ENCODE results near the gene PCDH15.

Gene PCDH15

DNA sequence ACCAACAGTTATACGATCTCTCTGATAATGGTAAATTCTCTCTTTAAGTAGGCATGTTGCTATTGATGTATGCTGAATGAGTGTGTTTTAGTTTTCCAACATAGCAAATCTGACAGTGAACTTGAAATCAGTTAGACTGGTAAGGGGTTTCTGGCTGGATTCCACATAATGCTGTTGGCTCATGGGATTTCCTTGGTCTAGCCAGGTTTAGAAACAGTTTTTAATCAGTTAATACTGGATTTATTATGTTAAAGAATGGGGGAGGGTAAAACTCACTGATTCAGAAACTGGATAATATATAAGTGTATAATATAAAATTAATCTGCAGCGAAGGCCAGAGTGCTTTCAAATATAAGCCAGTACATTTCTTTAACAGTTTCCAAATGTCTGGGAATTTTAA is 55.6 kb downstream of the PCDH15 start:
- Histone ChIP-seq H3K4me3 (replicated peaks; ENCODE audit: low read depth, low read length) (no peak overlapping the region), H3K27me3 (replicated peaks; ENCODE audit: control insufficient read depth, insufficient read depth, low read length) (no peaks in the 10 kb centered on the region), H3K36me3 (ENCODE audit: control insufficient read depth, insufficient read depth, low read length) (no peaks in the 10 kb centered on the region)
- TF ChIP-seq, protein P1, sequence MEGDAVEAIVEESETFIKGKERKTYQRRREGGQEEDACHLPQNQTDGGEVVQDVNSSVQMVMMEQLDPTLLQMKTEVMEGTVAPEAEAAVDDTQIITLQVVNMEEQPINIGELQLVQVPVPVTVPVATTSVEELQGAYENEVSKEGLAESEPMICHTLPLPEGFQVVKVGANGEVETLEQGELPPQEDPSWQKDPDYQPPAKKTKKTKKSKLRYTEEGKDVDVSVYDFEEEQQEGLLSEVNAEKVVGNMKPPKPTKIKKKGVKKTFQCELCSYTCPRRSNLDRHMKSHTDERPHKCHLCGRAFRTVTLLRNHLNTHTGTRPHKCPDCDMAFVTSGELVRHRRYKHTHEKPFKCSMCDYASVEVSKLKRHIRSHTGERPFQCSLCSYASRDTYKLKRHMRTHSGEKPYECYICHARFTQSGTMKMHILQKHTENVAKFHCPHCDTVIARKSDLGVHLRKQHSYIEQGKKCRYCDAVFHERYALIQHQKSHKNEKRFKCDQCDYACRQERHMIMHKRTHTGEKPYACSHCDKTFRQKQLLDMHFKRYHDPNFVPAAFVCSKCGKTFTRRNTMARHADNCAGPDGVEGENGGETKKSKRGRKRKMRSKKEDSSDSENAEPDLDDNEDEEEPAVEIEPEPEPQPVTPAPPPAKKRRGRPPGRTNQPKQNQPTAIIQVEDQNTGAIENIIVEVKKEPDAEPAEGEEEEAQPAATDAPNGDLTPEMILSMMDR (IDR thresholded peaks at IDR 0.05; ENCODE audit: insufficient read depth, low read length, poor library complexity, severe bottlenecking): no peak
- no peak for DNase-seq (ENCODE audit: extremely low read depth, insufficient read length)

DNA sequence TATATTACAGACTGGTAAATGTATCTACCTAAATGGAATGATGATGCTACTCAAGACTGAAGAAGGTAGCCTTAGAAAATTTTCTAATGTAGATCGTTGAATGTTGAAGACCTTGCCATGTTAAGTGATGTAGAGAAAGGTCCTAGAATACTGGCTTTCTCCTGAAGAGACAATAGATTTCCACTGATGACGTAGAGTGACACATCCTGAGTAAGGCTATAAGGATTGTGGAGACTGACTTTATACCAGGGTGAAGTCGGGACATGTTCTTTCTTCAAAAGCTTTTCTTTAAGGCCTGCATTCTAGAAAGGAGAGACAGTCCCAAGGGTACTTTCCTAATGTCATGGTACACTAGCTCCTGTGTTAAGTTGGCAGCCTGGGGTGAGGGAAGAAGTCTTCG is 58.6 kb downstream of the PCDH15 start:
- Histone ChIP-seq H3K36me3 (ENCODE audit: control insufficient read depth, insufficient read depth, low read length) (no peaks in the 10 kb centered on the region), H3K4me3 (replicated peaks; ENCODE audit: low read depth, low read length) (no peak overlapping the region), H3K27me3 (replicated peaks; ENCODE audit: control insufficient read depth, insufficient read depth, low read length) (no peaks in the 10 kb centered on the region)
- no peak for DNase-seq (ENCODE audit: extremely low read depth, insufficient read length)
- TF ChIP-seq, protein P1 (IDR thresholded peaks at IDR 0.05; ENCODE audit: insufficient read depth, low read length, poor library complexity, severe bottlenecking): no peak

DNA sequence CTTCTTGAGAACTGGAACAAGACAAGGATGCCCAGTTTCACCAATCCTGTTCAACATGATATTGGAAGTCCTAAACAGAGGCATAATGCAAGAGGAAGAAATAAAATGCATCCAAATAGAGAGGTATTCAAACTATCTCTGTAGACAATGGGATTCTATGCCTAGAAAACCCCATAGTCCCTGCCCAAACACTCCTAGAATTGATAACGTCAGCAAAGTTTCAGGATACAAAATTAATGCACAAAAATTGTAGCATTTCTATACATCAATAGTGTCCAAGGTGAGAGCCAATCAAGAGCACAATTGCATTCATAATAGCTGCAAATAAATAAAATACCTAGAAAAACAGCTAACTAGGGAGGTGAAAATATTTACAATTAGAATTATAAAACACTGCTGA is 72.5 kb downstream of the PCDH15 start:
- TF ChIP-seq, protein P1 (IDR thresholded peaks at IDR 0.05; ENCODE audit: insufficient read depth, low read length, poor library complexity, severe bottlenecking): no peak
- Histone ChIP-seq H3K36me3 (ENCODE audit: control insufficient read depth, insufficient read depth, low read length) (no peaks in the 10 kb centered on the region), H3K4me3 (replicated peaks; ENCODE audit: low read depth, low read length) (no peak overlapping the region), H3K27me3 (replicated peaks; ENCODE audit: control insufficient read depth, insufficient read depth, low read length) (no peaks in the 10 kb centered on the region)
- DNase-seq (ENCODE audit: extremely low read depth, insufficient read length): no peak

DNA sequence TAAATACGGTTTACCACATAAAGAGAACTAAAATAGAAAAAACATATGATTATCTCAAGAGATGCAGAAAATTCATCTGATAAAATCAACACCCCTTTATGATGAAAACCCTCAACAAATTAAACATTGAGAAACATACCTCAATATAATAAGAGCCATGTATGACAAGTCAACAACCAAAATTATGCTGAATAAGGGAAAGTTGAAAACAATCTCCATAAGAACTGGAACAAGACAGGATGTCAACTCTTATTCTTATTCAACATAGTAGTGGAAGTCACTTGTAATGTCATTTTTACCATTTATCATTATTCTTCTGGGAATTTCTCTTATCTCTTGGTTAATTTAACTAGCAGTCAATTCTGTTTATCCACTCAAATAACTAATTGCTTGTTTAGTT is 79.0 kb downstream of the PCDH15 start:
- TF ChIP-seq, protein P1 (IDR thresholded peaks at IDR 0.05; ENCODE audit: insufficient read depth, low read length, poor library complexity, severe bottlenecking): no peak
- Histone ChIP-seq H3K36me3 (ENCODE audit: control insufficient read depth, insufficient read depth, low read length) (no peaks in the 10 kb centered on the region), H3K27me3 (replicated peaks; ENCODE audit: control insufficient read depth, insufficient read depth, low read length) (no peaks in the 10 kb centered on the region), H3K4me3 (replicated peaks; ENCODE audit: low read depth, low read length) (no peak overlapping the region)
- DNase-seq (ENCODE audit: extremely low read depth, insufficient read length): no peak

DNA sequence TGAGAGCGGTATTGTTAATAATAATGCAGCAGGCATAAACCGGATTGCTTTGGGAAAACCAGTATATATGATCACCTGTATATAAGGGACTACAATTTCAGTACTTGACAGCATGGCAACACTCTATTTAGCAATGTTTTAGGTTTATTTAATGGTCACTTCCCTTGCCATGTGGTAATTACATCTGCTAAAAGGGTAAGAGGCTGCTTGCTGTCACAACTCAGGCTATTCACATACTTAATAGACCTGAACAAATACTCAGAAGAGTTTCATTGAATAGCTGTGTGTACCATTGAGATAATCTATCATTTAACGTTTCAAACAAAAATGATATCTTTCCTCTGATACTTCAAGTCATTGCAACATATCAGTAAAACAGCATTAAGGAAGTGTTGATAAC is 90.1 kb downstream of the PCDH15 start:
- no peak for DNase-seq (ENCODE audit: extremely low read depth, insufficient read length)
- Histone ChIP-seq H3K36me3 (ENCODE audit: control insufficient read depth, insufficient read depth, low read length) (no peaks in the 10 kb centered on the region), H3K27me3 (replicated peaks; ENCODE audit: control insufficient read depth, insufficient read depth, low read length) (no peaks in the 10 kb centered on the region), H3K4me3 (replicated peaks; ENCODE audit: low read depth, low read length) (no peak overlapping the region)
- TF ChIP-seq, protein P1 (IDR thresholded peaks at IDR 0.05; ENCODE audit: insufficient read depth, low read length, poor library complexity, severe bottlenecking): no peak

DNA sequence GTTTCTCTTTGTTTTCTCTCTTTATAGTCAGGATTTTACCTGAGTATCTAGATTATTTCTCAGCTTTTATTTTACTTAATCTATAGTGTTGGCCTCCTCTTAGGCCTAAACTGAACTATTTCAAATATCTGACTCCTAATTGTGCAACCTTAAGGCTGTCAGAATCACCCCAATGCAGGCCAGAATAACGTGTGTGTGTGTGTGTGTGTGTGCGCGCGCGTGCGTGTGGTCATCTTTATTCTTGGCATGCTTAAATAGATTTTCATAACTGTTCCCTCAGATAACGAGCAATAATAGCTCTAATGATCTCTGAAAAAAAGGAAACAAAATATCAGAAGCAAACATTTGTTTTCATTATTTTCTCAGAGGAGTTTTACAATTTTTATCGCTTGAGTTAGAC is 92.4 kb downstream of the PCDH15 start:
- Histone ChIP-seq H3K36me3 (ENCODE audit: control insufficient read depth, insufficient read depth, low read length) (no peaks in the 10 kb centered on the region), H3K4me3 (replicated peaks; ENCODE audit: low read depth, low read length) (no peak overlapping the region), H3K27me3 (replicated peaks; ENCODE audit: control insufficient read depth, insufficient read depth, low read length) (no peaks in the 10 kb centered on the region)
- TF ChIP-seq, protein P1 (IDR thresholded peaks at IDR 0.05; ENCODE audit: insufficient read depth, low read length, poor library complexity, severe bottlenecking): no peak
- no peak for DNase-seq (ENCODE audit: extremely low read depth, insufficient read length)

Data from GM06990 (cell line).